GM23338 (cell line): ENCODE results near the gene NFYB. TPM values are rescaled to one million over a fixed set of nuclear protein-coding genes. Genes with fewer than 3 reads are reported as not detected.

ENCODE experiments used
- EZH2 ChIP-seq: fragments of 200-600 bp; sonication (generic); IDR thresholded peaks from one replicate; pipeline ENCODE4 v1.8.0; 2017; ENCODE audit warnings: antibody characterized with exemption, mild to moderate bottlenecking, low read depth; ENCODE audit not compliant: unreplicated experiment
- NANOG ChIP-seq: IDR thresholded peaks from 2 replicates; pipeline ENCODE4 v1.6.1; 2016; ENCODE audit warnings: antibody characterized with exemption, borderline replicate concordance
- POLR2AphosphoS5 ChIP-seq: IDR thresholded peaks from 2 replicates; pipeline ENCODE4 v1.6.1; 2016; ENCODE audit warnings: antibody characterized with exemption, low read depth
- polyA plus RNA-seq: library from polyadenylated mRNA; unstranded; fragments of >200 nt; fragmentation: Nextera tagmentation; extraction: Ambion mirVana; gene quantifications from 2 replicates; pipeline ENCODE4 v1.2.1, GENCODE V29; 2016
- total RNA-seq: library from RNA; depleted of rRNA; stranded (reverse); fragments of >200 nt; shearing (Covaris generic); gene quantifications from 2 replicates; pipeline ENCODE4 v1.2.3, GENCODE V29; 2014
- TF ChIP-seq, protein P1 (sequence below): fragments of 250-450 bp; sonication (Bioruptor Pico); IDR thresholded peaks from 2 replicates; pipeline ENCODE4 v1.5.0; 2020; ENCODE audit warnings: mild to moderate bottlenecking, moderate library complexity
- TF ChIP-seq, protein P2 (sequence below): IDR thresholded peaks from one replicate; pipeline ENCODE4 v1.6.1; 2018; ENCODE audit warnings: antibody characterized with exemption; ENCODE audit not compliant: unreplicated experiment
- TF ChIP-seq, protein P3 (sequence below), 2 experiments: fragments of 200-600 bp in 1 of 2; sonication (generic) in 1 of 2; conservative IDR thresholded peaks; 2 replicates each; pipeline versions ENCODE4 v1.5.1 to v1.6.1; 2016 to 2017; ENCODE audit warnings: antibody characterized with exemption in 2 of 2, low read depth in 2 of 2, mild to moderate bottlenecking in 2 of 2, moderate library complexity in 1 of 2

NFYB gene
- total and polyA plus RNA-seq, 2 experiments from 2014 or later = 32.7 to 67.2 TPM

DNA sequence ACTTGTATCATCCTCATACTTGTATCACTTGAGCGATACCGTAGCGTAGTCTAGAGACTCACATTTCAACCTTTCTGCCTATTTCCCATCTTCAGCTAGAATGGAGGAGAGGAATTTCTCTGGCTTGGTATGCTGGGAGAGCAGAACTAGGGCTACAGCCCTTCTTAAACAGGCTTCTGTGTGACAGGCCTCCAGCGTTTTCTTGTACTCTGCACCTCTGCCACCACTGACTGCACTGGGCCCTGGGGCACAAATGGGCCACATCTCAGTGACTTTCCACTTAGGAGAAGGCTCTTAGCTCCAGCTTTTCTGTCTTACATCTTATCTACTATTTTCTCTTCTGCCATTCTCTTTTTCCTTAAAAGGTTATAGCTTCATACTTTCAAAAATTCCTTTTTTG is 46.9 kb downstream of the NFYB start (continued):
- TF ChIP-seq, protein P1, sequence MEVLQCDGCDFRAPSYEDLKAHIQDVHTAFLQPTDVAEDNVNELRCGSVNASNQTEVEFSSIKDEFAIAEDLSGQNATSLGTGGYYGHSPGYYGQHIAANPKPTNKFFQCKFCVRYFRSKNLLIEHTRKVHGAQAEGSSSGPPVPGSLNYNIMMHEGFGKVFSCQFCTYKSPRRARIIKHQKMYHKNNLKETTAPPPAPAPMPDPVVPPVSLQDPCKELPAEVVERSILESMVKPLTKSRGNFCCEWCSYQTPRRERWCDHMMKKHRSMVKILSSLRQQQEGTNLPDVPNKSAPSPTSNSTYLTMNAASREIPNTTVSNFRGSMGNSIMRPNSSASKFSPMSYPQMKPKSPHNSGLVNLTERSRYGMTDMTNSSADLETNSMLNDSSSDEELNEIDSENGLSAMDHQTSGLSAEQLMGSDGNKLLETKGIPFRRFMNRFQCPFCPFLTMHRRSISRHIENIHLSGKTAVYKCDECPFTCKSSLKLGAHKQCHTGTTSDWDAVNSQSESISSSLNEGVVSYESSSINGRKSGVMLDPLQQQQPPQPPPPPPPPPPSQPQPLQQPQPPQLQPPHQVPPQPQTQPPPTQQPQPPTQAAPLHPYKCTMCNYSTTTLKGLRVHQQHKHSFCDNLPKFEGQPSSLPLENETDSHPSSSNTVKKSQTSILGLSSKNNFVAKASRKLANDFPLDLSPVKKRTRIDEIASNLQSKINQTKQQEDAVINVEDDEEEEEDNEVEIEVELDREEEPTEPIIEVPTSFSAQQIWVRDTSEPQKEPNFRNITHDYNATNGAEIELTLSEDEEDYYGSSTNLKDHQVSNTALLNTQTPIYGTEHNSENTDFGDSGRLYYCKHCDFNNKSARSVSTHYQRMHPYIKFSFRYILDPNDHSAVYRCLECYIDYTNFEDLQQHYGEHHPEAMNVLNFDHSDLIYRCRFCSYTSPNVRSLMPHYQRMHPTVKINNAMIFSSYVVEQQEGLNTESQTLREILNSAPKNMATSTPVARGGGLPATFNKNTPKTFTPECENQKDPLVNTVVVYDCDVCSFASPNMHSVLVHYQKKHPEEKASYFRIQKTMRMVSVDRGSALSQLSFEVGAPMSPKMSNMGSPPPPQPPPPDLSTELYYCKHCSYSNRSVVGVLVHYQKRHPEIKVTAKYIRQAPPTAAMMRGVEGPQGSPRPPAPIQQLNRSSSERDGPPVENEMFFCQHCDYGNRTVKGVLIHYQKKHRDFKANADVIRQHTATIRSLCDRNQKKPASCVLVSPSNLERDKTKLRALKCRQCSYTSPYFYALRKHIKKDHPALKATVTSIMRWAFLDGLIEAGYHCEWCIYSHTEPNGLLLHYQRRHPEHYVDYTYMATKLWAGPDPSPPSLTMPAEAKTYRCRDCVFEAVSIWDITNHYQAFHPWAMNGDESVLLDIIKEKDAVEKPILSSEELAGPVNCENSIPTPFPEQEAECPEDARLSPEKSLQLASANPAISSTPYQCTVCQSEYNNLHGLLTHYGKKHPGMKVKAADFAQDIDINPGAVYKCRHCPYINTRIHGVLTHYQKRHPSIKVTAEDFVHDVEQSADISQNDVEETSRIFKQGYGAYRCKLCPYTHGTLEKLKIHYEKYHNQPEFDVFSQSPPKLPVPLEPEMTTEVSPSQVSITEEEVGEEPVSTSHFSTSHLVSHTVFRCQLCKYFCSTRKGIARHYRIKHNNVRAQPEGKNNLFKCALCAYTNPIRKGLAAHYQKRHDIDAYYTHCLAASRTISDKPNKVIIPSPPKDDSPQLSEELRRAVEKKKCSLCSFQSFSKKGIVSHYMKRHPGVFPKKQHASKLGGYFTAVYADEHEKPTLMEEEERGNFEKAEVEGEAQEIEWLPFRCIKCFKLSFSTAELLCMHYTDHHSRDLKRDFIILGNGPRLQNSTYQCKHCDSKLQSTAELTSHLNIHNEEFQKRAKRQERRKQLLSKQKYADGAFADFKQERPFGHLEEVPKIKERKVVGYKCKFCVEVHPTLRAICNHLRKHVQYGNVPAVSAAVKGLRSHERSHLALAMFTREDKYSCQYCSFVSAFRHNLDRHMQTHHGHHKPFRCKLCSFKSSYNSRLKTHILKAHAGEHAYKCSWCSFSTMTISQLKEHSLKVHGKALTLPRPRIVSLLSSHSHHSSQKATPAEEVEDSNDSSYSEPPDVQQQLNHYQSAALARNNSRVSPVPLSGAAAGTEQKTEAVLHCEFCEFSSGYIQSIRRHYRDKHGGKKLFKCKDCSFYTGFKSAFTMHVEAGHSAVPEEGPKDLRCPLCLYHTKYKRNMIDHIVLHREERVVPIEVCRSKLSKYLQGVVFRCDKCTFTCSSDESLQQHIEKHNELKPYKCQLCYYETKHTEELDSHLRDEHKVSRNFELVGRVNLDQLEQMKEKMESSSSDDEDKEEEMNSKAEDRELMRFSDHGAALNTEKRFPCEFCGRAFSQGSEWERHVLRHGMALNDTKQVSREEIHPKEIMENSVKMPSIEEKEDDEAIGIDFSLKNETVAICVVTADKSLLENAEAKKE (CRISPR knock-in tag) = no peak
- TF ChIP-seq NANOG (no peak), POLR2AphosphoS5 (no peak), EZH2 (no peak)
- TF ChIP-seq, protein P2, sequence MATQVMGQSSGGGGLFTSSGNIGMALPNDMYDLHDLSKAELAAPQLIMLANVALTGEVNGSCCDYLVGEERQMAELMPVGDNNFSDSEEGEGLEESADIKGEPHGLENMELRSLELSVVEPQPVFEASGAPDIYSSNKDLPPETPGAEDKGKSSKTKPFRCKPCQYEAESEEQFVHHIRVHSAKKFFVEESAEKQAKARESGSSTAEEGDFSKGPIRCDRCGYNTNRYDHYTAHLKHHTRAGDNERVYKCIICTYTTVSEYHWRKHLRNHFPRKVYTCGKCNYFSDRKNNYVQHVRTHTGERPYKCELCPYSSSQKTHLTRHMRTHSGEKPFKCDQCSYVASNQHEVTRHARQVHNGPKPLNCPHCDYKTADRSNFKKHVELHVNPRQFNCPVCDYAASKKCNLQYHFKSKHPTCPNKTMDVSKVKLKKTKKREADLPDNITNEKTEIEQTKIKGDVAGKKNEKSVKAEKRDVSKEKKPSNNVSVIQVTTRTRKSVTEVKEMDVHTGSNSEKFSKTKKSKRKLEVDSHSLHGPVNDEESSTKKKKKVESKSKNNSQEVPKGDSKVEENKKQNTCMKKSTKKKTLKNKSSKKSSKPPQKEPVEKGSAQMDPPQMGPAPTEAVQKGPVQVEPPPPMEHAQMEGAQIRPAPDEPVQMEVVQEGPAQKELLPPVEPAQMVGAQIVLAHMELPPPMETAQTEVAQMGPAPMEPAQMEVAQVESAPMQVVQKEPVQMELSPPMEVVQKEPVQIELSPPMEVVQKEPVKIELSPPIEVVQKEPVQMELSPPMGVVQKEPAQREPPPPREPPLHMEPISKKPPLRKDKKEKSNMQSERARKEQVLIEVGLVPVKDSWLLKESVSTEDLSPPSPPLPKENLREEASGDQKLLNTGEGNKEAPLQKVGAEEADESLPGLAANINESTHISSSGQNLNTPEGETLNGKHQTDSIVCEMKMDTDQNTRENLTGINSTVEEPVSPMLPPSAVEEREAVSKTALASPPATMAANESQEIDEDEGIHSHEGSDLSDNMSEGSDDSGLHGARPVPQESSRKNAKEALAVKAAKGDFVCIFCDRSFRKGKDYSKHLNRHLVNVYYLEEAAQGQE = no peak
- TF ChIP-seq, protein P3, sequence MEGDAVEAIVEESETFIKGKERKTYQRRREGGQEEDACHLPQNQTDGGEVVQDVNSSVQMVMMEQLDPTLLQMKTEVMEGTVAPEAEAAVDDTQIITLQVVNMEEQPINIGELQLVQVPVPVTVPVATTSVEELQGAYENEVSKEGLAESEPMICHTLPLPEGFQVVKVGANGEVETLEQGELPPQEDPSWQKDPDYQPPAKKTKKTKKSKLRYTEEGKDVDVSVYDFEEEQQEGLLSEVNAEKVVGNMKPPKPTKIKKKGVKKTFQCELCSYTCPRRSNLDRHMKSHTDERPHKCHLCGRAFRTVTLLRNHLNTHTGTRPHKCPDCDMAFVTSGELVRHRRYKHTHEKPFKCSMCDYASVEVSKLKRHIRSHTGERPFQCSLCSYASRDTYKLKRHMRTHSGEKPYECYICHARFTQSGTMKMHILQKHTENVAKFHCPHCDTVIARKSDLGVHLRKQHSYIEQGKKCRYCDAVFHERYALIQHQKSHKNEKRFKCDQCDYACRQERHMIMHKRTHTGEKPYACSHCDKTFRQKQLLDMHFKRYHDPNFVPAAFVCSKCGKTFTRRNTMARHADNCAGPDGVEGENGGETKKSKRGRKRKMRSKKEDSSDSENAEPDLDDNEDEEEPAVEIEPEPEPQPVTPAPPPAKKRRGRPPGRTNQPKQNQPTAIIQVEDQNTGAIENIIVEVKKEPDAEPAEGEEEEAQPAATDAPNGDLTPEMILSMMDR (conservative IDR thresholded peaks at IDR 0.05; ENCODE audit: low read depth in 2 of 2) = no peak
